Hematopoietic multipotent progenitor cell treated with erythropoietin and hydrocortisone succinate and interleukin-3 and kit ligand, for 17 days (in vitro differentiated cells): ENCODE results near the gene TASP1.
"Not testable (repeated sequence)": the region's sequence is repeated elsewhere in the genome, so short reads cannot be mapped to it uniquely, and the experiment has no call there.

Experiments
- DNase-seq: peaks from one replicate; pipeline ENCODE4 v3.0.0-alpha.2; 2015; ENCODE audit warnings: low spot score

Gene TASP1

DNA sequence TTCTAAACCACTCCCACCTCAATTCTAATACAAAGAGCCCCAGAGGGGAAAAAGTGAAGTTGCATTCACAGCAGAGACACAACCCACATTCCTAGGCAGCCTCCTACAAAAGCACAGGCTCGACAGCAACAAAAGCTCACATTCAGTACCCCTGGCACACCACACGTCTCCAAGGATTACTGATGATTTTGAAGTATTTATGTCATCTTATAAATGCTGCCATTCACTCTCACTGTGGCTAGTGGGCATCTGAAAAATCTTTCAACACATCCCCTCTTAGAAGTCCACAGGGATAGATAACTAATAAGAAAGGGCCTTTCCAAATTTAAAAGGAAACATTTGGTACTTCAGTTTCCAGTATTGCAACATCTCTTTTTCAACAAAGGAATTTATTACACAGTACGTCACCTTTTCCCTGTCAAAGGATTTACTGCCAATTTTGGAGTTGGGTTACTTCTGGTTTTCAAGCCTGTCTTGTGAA lies 146.7 kb downstream of the TASP1 start:
- no peak for DNase-seq

DNA sequence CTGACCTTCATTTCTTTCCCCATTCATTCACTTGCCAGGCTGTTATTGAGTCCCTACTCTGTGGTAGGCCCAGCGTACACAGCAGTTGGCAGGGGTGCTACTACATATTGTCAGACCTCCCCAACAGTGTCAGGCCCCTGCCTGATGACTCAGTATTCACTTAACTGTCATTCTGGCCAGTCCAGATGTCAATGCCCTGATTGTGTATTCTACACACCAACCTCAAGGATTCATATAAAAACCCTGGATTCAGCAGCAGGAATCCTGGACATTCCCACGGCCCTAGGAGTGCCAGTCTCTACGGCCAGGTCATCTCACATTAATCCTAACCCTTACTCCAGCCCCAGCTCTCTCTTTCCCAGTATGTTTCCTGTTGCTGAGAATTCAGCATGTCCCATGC lies 151.5 kb downstream of the TASP1 start:
- DNase-seq, result no peak

DNA sequence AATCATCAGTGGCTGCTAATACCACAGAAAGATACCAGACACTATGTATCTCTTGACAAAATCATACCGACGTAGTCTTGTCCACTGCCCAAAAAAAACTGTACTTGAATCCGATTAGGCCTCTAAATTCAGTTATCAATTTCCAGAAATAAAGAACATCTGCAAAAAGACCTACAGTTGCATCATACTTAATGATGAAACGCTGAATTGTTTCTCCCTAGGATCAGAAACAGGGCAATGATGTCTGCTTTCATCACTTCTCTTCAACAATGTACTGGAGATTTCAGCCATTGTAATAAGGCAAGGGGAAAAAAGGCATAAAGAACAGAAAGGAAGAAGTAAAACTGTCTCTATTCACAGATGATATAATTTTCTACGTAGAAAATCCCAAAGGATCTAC lies 152.0 kb downstream of the TASP1 start:
- no peak for DNase-seq

DNA sequence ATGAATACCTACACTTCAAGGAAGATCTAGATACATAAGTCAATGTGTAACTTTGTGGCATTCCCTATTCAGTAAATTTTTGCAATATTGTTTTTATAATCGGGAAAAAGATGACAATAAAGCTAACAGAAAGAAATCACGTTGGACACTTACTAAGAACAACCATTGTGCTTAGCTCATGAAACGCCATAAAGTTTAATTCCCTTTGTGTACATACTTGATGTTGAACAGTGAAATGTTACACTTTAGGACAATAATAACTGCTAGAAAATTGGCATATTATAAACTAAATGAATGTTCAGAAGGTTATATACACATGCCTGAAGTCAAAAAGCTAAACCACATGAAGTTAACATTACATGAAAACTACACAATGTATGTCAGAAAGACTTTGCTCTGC lies 153.2 kb downstream of the TASP1 start:
- DNase-seq, result no peak

DNA sequence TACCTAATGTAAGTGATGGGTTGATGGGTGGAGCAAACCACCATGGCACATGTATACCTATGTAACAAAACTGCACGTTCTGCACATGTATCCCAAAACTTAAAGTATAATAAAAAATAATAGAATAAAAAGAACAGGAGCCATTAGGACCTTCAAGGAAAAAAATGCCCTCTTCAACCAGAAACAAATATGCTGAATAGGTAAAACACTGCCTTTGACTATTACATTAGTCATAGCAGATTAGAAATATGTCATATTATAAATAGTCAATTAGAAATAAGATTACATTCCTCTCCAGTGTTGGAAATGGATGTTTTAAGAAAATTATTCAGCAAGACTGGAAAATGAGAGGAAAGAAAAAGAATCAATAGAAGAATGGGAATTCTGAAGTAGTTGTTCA lies 153.7 kb downstream of the TASP1 start:
- DNase-seq, result not testable (repeated sequence)

DNA sequence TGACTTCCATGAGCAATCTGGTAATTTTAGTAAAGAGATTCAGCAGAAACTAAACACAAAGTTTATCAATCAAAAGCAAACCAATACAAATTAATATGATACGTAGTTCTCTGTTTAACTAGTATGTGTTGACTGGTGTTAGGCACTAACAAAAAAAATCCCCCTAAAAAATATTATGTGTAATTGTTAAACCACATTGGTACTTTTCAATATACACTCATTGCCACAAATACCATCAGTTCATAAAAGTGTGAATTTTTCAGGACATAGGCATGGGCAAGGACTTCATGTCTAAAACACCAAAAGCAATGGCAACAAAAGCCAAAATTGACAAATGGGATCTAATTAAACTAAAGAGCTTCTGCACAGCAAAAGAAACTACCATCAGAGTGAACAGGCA lies 155.3 kb downstream of the TASP1 start:
- DNase-seq, result not testable (repeated sequence)

DNA sequence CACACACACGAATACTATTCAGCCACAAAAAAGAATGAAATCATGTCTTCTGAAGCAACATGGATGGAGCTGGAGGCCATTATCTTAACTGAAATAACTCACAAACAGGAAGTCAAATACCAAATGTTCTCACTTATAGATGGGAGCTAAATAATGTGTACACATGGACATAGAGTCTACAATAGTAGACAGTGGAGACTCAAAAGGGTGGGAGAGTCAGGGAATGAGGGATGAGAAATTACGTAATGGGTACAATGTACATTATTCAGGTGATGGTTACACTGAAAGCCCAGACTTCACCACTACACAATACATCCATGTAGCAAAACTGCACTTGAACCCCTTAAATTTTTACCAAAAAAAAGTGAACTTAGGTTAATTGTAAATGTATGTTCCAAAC lies 160.4 kb downstream of the TASP1 start:
- no peak for DNase-seq

DNA sequence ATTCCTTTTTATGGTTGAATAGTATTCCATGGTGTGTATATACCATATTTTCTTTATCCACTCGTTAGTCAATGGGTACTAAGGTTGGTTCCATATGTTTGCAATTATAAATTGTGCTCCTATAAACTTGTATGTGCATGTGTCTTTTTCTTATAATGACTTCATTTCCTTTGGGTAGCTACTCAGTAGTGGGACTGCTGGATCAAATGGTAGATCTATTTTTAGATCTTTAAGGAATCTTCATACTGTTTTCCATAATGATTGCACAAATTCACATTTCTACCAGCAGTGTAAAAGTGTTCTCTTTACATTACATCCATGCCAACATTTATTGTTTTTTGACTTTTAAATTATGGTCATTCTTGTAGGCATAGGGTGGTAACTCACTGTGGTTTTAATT lies 164.3 kb downstream of the TASP1 start:
- no peak for DNase-seq

DNA sequence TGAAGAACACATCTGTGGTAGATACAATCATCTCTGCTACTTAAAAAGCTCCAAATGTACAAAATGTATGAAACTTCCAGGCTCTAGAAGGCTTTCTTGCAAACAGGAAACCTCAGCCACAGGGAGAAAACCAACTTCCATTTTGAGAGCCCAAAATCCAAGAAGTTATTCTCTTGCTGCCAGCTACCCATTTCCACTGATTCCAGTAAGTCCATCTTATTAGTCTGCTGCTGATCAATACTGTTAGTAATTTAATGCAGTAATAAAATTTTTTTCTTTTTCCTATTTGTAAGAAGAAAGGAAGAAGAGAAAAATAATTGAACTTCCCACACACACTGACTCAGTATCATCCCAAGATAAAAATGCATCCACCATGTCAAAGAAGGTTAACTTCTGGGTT lies 169.5 kb downstream of the TASP1 start:
- no peak for DNase-seq

DNA sequence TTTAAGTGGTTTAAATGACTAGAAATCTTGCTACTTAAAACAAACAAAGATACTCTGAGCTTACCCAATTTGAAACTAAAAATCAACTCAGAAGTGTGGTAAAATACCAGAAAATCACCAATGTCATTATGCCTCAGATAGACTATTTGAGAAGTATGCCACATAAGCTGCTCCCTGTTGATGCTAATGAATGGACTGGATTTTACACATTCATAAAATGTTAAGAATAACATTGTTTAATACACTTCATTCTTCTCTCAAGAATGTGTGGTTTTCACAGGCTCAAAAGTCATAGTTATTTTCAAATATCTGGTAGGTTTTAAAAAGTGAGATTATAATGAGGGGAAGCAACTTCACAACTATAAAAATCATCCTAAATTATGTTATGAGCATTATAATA lies 170.6 kb downstream of the TASP1 start:
- DNase-seq, result no peak

DNA sequence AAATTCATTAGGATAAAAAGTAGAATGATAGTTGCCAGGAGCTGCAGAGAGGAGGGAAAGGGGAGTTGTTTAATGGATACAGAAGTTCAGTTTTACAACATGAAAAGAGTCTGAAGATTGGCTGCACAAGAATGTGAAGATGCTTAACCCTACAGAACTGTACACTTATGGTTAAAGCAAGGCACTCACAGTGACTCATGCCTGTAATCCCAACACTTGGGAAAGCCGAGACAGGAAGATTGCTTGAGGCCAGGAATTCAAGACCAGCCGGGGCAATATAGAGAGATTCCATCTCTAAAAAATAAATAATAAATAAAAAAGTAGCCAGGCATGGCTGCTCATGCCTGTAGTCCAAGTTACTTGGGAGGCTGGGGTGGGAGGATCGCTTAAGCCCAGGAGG lies 174.0 kb downstream of the TASP1 start:
- no peak for DNase-seq

DNA sequence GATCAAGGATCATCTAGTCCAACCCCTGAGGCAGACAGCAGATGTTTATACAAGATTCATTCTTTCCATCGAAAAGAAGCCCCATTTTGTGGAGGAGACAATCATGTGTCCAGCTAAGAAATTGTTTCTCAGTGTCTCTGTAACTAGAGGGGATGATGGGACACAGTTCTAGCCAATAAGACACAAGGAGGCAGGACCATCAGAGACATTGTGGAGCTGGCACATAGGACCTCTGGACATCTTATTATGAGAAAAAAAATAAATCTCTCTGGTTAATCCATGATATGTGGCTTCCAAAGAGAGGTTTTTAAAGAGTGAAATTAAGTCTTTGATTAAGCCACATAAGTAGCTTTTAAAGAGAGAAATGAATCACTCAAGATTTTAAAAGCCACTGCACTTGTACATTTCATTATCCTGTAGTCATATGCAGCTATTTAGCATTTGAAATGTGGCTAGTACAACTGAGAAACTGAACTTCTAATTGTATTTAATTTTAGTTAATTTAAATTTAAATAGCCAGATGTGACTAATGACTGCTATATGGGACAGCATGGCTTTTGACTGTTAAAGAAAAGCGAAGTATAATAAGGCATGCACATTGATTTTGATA lies 176.8 kb downstream of the TASP1 start:
- DNase-seq, result no peak

DNA sequence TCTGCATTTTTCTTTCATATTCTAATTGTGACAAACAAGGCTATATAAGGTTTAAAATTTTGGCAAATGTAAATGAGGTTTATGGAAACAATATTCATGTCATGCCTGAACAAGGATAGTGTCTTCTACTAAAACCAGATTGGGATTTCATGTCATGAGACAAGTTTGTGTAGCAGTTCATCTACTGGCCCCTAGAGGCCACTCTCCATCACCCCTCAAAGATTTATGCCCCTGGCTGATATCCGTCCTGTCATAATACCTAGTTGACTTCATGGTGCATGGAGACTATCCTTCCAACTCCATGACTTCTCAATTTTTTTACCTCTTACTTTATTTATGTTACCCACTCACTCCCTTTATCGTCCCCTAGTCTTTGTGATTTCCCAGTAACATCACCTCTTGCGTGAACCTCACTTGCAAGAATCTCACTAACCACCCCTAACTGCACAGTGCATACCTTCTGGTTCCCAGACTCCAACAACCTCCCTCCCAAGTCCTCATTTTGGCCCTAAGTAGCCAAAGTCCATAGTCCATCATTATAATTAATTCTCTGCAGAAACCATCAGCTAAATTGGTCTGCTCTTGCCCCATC lies 179.8 kb downstream of the TASP1 start:
- peak; percentile 18 for DNase-seq

DNA sequence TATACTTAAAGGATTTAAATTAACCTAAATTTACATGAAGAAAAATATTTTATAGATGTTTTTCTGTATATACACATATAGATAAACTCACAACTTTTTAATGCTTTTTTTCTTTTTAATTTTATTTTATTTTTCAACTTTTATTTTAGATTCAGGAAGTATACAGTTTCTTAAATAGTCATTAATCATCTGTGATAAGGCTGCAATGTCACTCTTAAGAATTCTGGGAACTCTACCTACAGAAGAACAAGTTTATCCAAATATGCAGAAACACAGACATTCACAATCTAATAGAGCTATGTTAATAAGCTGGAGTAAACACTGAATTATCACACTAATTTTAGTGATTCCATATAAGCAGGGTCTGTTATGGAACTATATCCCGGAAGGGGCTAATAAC lies 181.2 kb downstream of the TASP1 start:
- no peak for DNase-seq

DNA sequence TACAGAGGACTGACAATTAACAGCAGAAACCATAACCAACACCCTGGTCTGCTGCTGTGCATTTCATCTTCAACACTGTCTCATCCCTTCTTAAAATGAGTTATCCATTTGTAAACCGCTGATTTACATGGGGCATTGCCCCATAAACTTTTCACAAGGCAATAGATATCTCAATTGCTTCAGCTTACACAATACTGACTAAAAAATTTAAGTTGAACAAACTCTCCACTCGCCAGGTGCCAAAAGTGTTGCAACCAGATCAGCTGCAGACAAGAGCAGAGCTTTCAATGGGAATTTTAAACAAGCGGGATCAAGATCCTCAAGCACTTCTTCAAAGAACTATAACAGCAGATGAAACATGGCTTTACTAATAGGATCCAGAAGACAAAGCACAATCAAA lies 183.0 kb downstream of the TASP1 start:
- DNase-seq, result no peak

DNA sequence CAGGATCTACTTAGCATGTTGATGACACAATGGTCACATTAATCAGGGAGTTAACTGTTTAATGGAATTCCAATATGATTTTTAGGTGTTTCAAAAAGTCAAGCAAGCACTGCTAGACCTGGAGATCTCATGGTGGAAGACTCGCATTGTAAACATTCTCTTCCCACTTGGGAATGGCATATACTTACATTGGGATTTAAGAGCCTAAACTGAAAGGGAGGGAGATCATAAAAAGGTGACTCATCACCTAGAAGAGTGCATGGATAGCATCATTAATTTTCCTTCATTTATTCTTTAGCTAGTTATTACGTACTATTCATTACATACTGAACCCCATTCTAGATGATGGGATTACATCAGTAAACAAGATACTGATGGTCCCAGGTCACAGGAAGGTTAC lies 185.4 kb downstream of the TASP1 start:
- no peak for DNase-seq

DNA sequence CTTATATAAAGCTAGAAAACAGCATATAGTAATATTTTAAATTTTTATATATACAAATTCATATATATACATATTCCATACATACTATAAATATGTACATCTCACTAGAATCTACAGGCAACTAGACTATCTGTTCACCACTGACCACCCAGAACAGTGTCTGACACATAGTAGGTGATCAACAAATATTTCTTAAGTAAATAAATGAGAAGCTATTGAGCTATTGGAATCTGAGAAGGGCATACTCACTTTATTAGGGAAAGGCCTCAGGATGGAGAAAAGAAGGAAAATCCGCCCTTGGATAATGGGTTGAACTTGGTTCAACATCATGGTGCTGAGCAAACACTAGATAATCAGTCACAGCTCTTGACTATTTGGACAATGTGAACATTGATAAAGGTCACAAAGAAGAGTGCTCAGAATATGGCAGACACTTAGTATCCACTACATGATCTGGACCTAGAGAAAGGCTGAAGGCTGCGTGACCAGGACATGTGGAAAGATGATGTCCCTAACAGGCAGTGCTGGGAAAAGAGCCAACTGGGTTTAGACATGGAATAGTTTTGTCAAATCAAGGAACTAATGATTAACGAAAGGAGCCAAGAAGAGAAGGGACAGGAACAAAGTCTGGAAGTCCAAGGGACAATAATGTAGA lies 186.1 kb downstream of the TASP1 start:
- DNase-seq, result no peak

DNA sequence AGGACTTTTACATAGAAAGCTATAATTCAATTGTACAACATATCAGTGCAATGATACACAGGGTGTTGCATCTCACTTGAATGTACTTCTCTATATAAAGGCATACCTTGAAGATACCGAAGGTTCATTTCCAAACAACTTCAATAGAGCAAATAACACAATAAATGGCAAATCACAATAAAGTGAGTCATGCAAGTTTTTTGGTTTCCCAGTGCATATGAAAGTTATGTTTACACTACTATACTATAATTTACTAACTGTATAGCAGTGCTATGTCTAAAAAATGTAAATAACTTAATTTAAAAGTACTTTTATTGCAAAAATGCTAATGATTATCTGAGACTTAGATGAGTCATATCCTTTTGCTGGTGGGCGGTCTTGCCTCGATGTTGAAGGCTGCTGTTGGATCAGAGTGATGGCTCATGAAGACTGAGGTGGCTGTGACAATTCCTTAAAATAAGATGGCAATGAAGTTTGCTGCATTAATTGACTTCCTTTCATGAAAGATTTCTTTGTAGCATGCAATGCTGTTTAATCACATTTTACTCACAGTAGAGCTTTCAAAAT lies 188.8 kb downstream of the TASP1 start:
- no peak for DNase-seq

DNA sequence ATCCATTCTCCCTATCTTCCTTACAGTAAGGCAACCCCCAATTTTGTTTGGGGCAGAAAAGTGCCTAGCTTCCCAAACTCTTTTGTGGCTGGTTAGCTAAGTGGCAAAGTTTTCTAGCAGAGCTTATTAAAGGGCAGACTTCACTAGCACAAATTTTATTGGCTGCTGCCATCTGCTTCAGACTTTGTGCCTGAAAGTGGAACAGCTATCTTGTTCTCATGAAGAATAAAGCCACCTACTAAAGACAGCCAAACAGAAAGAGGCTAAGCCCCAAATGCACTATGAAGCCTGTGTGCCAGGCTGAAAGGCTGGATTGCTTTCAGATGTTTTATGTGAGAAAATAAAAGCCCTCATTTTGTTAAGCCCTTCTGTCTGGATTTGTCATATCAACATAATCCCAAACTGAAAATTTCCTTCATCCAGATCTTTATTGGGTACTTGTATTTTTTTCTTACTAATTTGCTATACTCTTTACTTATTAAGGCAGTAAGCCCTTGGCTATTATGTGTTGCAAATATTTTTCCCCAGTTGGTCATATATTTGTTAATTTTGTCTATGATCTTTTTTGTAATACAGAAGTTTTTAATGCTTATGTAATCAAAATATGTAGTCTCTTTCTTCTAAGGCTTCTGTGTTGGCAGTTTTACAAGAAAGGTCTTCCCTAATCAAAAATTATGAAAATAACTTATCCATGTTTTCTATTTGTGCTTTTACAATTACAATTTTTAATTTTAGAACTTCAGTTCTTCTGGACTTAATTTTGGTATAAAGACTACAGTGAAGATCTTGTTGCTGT lies 191.1 kb downstream of the TASP1 start:
- no peak for DNase-seq

DNA sequence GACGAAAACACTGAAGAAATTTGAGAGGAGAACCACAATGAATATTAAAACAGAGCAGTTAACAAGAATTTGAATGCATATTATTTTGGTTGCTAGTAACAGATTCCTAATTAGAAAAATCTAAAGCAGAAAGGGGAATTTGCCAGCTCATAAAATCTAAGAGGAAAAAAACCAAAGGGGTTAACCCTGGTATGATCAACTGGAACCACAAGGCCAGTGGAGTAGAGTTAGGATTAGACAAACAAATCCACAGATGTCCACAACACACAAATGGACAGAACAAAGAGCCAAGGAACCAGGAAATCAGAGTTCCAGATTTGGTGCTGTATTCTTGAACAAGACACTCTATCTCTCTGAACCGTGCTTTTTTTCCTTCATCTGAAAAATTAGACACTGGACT lies 195.0 kb downstream of the TASP1 start:
- DNase-seq, result no peak

DNA sequence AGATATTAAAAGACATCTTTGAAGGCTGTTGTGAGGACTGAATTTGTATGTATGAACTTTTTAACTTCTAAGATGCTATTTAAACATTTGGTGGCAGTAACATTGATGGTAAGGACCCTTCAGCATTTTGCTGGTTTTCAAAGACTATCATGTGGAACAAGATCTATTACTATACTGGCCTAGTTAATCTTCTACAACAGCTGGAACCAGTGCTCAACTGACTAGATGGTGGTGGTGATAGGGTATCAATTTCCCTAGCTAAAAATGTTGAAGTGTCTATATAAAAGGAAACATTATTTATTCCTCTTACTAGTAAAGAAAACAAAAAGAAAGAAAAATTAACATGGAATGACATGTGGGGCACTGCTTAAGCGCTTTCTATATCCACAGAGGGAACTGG lies 195.7 kb downstream of the TASP1 start:
- no peak for DNase-seq

DNA sequence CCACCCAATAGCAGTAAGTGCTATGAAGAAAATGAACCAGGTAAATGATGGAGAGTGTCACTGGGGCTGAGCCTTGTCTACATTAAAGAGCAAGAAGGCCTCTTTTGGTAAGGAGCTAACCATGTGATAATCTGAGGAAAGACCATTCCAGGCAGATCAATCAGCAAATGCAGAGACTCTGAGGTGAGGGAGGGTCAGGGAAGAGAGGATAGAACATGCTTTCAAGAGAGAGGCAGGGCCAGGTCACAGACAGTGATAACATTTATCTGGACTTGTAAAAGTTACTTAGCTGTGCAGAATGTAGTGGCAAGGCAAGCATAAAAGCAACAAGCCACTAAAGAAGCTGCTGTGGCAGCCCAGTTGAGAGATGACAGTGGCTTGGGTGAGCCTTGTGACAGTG lies 197.3 kb downstream of the TASP1 start:
- DNase-seq, result no peak

DNA sequence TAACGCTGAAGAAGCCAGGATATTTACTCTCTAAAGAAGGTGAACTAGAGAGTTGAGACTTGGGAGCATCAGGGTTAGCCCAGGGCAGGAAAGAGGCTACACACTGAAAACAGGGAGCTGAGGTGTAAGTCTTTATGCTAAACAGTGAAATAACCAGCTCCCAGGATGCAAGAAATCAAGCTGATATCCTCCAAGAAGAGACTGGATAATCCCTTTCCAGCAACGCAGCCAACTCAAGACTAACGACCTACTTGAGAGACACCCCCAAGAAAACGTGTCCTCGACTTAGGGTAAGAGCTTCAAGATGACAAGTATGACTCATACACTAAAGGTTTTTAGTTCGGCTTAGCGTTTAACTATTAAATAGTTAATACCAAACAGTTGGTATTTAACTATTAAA lies 202.2 kb downstream of the TASP1 start:
- DNase-seq, result no peak
